ENCODE data around the gene EVA1A.

EVA1A gene

GRCh38 chr2:75547345-75548035 lies 13.2 kb downstream of the EVA1A start:
- no peaks in the 10 kb centered on the region for H3K27me3 ChIP-seq (ENCODE audit: control insufficient read depth, insufficient read depth, low read length)
- no peaks in the 10 kb centered on the region for H3K9me3 ChIP-seq (ENCODE audit: control insufficient read depth, low read depth, low read length)
- no peaks in the 10 kb centered on the region for H3K4me1 ChIP-seq (ENCODE audit: control insufficient read depth, low read depth, low read length)
- H3K36me3 ChIP-seq (ENCODE audit: control insufficient read depth, low read depth, low read length), result no peaks in the 10 kb centered on the region
- H3K9ac ChIP-seq (ENCODE audit: low read length), result no peak overlapping the region
- H3K4me3 ChIP-seq (ENCODE audit: low read length), result no peak overlapping the region
- H3K27ac ChIP-seq (ENCODE audit: low read length), result no peak overlapping the region

- Histone ChIP-seq H3K9ac (ENCODE audit: low read length) (no peak overlapping the region), H3K27ac (ENCODE audit: low read length) (no peak overlapping the region), H3K27me3 (ENCODE audit: control insufficient read depth, insufficient read depth, low read length) (no peaks in the 10 kb centered on the region), H3K4me1 (ENCODE audit: control insufficient read depth, low read depth, low read length) (no peaks in the 10 kb centered on the region), H3K36me3 (ENCODE audit: control insufficient read depth, low read depth, low read length) (no peaks in the 10 kb centered on the region), H3K4me3 (ENCODE audit: low read length) (no peak overlapping the region), H3K9me3 (ENCODE audit: control insufficient read depth, low read depth, low read length) (no peaks in the 10 kb centered on the region)
Measured at GRCh38 chr2:75545922-75546321, 14.8 kb downstream of the EVA1A start.

GRCh38 chr2:75545387-75545786 lies 15.4 kb downstream of the EVA1A start:
- H3K27ac ChIP-seq (ENCODE audit: low read length), result no peak overlapping the region
- no peak overlapping the region for H3K9ac ChIP-seq (ENCODE audit: low read length)
- H3K4me1 ChIP-seq (ENCODE audit: control insufficient read depth, low read depth, low read length), result no peaks in the 10 kb centered on the region
- no peak overlapping the region for H3K4me3 ChIP-seq (ENCODE audit: low read length)
- no peaks in the 10 kb centered on the region for H3K27me3 ChIP-seq (ENCODE audit: control insufficient read depth, insufficient read depth, low read length)
- no peaks in the 10 kb centered on the region for H3K9me3 ChIP-seq (ENCODE audit: control insufficient read depth, low read depth, low read length)
- no peaks in the 10 kb centered on the region for H3K36me3 ChIP-seq (ENCODE audit: control insufficient read depth, low read depth, low read length)

- Histone ChIP-seq H3K27ac (ENCODE audit: low read length) (no peak overlapping the region), H3K9ac (ENCODE audit: low read length) (no peak overlapping the region), H3K9me3 (ENCODE audit: control insufficient read depth, low read depth, low read length) (no peaks in the 10 kb centered on the region), H3K36me3 (ENCODE audit: control insufficient read depth, low read depth, low read length) (no peaks in the 10 kb centered on the region), H3K4me3 (ENCODE audit: low read length) (no peak overlapping the region), H3K27me3 (ENCODE audit: control insufficient read depth, insufficient read depth, low read length) (no peaks in the 10 kb centered on the region), H3K4me1 (ENCODE audit: control insufficient read depth, low read depth, low read length) (no peaks in the 10 kb centered on the region)
Measured at GRCh38 chr2:75543446-75543845, 17.3 kb downstream of the EVA1A start.

GRCh38 chr2:75541430-75541829 lies 19.3 kb downstream of the EVA1A start:
- no peaks in the 10 kb centered on the region for H3K4me1 ChIP-seq (ENCODE audit: control insufficient read depth, low read depth, low read length)
- no peak overlapping the region for H3K4me3 ChIP-seq (ENCODE audit: low read length)
- no peaks in the 10 kb centered on the region for H3K27me3 ChIP-seq (ENCODE audit: control insufficient read depth, insufficient read depth, low read length)
- no peak overlapping the region for H3K27ac ChIP-seq (ENCODE audit: low read length)
- no peaks in the 10 kb centered on the region for H3K36me3 ChIP-seq (ENCODE audit: control insufficient read depth, low read depth, low read length)
- H3K9ac ChIP-seq (ENCODE audit: low read length), result no peak overlapping the region
- no peaks in the 10 kb centered on the region for H3K9me3 ChIP-seq (ENCODE audit: control insufficient read depth, low read depth, low read length)

- Histone ChIP-seq H3K36me3 (ENCODE audit: control insufficient read depth, low read depth, low read length) (no peaks in the 10 kb centered on the region), H3K9me3 (ENCODE audit: control insufficient read depth, low read depth, low read length) (no peaks in the 10 kb centered on the region), H3K9ac (ENCODE audit: low read length) (no peak overlapping the region), H3K27ac (ENCODE audit: low read length) (no peak overlapping the region), H3K4me3 (ENCODE audit: low read length) (no peak overlapping the region), H3K27me3 (ENCODE audit: control insufficient read depth, insufficient read depth, low read length) (no peaks in the 10 kb centered on the region), H3K4me1 (ENCODE audit: control insufficient read depth, low read depth, low read length) (no peaks in the 10 kb centered on the region)
Measured at GRCh38 chr2:75540994-75541393, 19.7 kb downstream of the EVA1A start.

GRCh38 chr2:75539955-75540716 lies 20.6 kb downstream of the EVA1A start:
- H3K9me3 ChIP-seq (ENCODE audit: control insufficient read depth, low read depth, low read length), result no peaks in the 10 kb centered on the region
- no peak overlapping the region for H3K9ac ChIP-seq (ENCODE audit: low read length)
- H3K4me3 ChIP-seq (ENCODE audit: low read length), result no peak overlapping the region
- H3K27ac ChIP-seq (ENCODE audit: low read length), result no peak overlapping the region
- H3K36me3 ChIP-seq (ENCODE audit: control insufficient read depth, low read depth, low read length), result no peaks in the 10 kb centered on the region
- no peaks in the 10 kb centered on the region for H3K27me3 ChIP-seq (ENCODE audit: control insufficient read depth, insufficient read depth, low read length)
- no peaks in the 10 kb centered on the region for H3K4me1 ChIP-seq (ENCODE audit: control insufficient read depth, low read depth, low read length)

GRCh38 chr2:75538521-75539490 lies 21.9 kb downstream of the EVA1A start:
- Histone ChIP-seq H3K9ac (ENCODE audit: low read length) (no peak overlapping the region), H3K9me3 (ENCODE audit: control insufficient read depth, low read depth, low read length) (no peaks in the 10 kb centered on the region), H3K36me3 (ENCODE audit: control insufficient read depth, low read depth, low read length) (no peaks in the 10 kb centered on the region), H3K27me3 (ENCODE audit: control insufficient read depth, insufficient read depth, low read length) (no peaks in the 10 kb centered on the region), H3K4me1 (ENCODE audit: control insufficient read depth, low read depth, low read length) (no peaks in the 10 kb centered on the region), H3K27ac (ENCODE audit: low read length) (no peak overlapping the region), H3K4me3 (ENCODE audit: low read length) (no peak overlapping the region)

GRCh38 chr2:75537658-75538057 lies 23.1 kb downstream of the EVA1A start:
- no peak overlapping the region for H3K27ac ChIP-seq (ENCODE audit: low read length)
- no peak overlapping the region for H3K4me3 ChIP-seq (ENCODE audit: low read length)
- no peaks in the 10 kb centered on the region for H3K27me3 ChIP-seq (ENCODE audit: control insufficient read depth, insufficient read depth, low read length)
- H3K36me3 ChIP-seq (ENCODE audit: control insufficient read depth, low read depth, low read length), result no peaks in the 10 kb centered on the region
- no peak overlapping the region for H3K9ac ChIP-seq (ENCODE audit: low read length)
- H3K4me1 ChIP-seq (ENCODE audit: control insufficient read depth, low read depth, low read length), result no peaks in the 10 kb centered on the region
- no peaks in the 10 kb centered on the region for H3K9me3 ChIP-seq (ENCODE audit: control insufficient read depth, low read depth, low read length)

GRCh38 chr2:75533135-75533534 lies 27.6 kb downstream of the EVA1A start:
- Histone ChIP-seq H3K27ac (ENCODE audit: low read length) (no peak overlapping the region), H3K9me3 (ENCODE audit: control insufficient read depth, low read depth, low read length) (no peaks in the 10 kb centered on the region), H3K27me3 (ENCODE audit: control insufficient read depth, insufficient read depth, low read length) (no peaks in the 10 kb centered on the region), H3K9ac (ENCODE audit: low read length) (no peak overlapping the region), H3K4me1 (ENCODE audit: control insufficient read depth, low read depth, low read length) (peaks cover 6% of the 10 kb centered on the region), H3K4me3 (ENCODE audit: low read length) (no peak overlapping the region), H3K36me3 (ENCODE audit: control insufficient read depth, low read depth, low read length) (no peaks in the 10 kb centered on the region)

- Histone ChIP-seq H3K36me3 (ENCODE audit: control insufficient read depth, low read depth, low read length) (no peaks in the 10 kb centered on the region), H3K9ac (ENCODE audit: low read length) (no peak overlapping the region), H3K4me1 (ENCODE audit: control insufficient read depth, low read depth, low read length) (peaks cover 10% of the 10 kb centered on the region), H3K9me3 (ENCODE audit: control insufficient read depth, low read depth, low read length) (no peaks in the 10 kb centered on the region), H3K27me3 (ENCODE audit: control insufficient read depth, insufficient read depth, low read length) (no peaks in the 10 kb centered on the region), H3K27ac (ENCODE audit: low read length) (no peak overlapping the region), H3K4me3 (ENCODE audit: low read length) (no peak overlapping the region)
Measured at GRCh38 chr2:75532488-75532887, 28.3 kb downstream of the EVA1A start.
